Activated CD4-positive, CD25-positive, alpha-beta regulatory T cell treated with anti-CD3 and anti-CD28 coated beads, Interleukin-2, amount 50 U/mL, for 24 hours (primary cell): Measurements from ENCODE around the gene HSPA6.
A peak's percentile ranks its signal among the peaks of the same experiment; 100 is the strongest.
"Not testable (repeated sequence)": the region's sequence is repeated elsewhere in the genome, so short reads cannot be mapped to it uniquely, and the experiment has no call there.

Experiments used
- ATAC-seq, 2 donors: fragments of 150-1000 bp; cut with Tn5 transposase; one replicate each; pipeline ENCODE4 v1.10.0; 2021; ENCODE audit warnings: mild to moderate bottlenecking in 1 of 2, moderate library complexity in 1 of 2

Gene HSPA6

GRCh38 chr1:161505686-161506085 is 18.7 kb upstream of the HSPA6 start:
- no peak for ATAC-seq

- ATAC-seq: no peak
These were observed 17.8 kb upstream of the HSPA6 start for GRCh38 chr1:161506336-161507223.

- ATAC-seq: no peak
These were observed 13.9 kb upstream of the HSPA6 start for GRCh38 chr1:161510477-161510876.

GRCh38 chr1:161511018-161511755 is 13.2 kb upstream of the HSPA6 start:
- no peak for ATAC-seq

DNA sequence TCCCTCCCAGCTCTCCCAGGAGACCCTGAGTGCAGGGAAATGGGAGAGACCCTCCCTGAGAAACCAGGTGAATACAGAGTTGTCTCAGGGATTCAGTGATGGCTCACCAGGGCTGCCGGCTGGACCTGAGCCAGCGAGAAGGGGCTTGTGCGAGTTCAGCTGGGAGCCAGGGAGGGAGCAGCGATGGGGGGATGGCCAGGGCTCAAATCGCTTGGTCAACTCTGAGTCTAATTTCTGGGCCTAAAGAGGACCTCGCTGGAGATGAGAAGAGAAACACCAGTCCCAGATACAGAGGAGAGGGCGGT is 12.6 kb upstream of the HSPA6 start:
- ATAC-seq: no peak

- not testable (repeated sequence) for ATAC-seq
These were observed 11.5 kb upstream of the HSPA6 start for GRCh38 chr1:161512636-161513447.

DNA sequence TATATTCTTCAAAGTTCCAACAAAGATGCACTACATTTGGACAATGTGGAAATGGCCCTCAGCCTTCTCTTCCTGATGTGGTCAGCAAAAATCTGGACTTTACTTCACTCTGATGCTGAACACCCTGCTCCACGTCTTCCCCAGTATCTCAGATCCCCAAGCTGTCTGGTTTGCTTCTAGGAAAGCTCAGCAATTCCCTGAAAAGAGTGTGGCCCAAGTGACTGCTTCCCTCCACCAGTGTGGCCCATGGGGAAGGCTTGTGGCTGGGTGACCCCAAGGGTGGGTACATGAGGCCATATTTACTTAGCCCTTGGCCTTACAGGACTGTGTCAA is 10.9 kb upstream of the HSPA6 start:
- ATAC-seq: not testable (repeated sequence)

DNA sequence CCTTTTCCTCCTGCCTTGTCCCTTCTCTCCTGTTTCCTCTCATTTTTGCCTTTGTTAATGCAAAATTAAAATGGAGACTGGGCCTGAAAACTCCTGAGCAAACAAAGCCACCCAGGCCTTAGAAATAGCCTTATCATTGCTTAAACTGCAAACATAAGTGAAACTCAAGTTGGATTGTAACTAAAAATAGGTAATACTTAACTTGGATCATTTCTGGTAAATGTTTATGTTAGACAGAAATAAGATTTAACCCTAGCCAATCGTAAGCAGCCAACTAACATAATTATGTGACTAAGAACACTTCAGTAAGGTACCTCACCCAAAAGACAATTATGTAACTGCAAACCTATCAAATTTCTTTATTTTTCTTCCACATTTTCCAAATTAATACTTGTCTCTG is 10.4 kb upstream of the HSPA6 start:
- not testable (repeated sequence) for ATAC-seq

DNA sequence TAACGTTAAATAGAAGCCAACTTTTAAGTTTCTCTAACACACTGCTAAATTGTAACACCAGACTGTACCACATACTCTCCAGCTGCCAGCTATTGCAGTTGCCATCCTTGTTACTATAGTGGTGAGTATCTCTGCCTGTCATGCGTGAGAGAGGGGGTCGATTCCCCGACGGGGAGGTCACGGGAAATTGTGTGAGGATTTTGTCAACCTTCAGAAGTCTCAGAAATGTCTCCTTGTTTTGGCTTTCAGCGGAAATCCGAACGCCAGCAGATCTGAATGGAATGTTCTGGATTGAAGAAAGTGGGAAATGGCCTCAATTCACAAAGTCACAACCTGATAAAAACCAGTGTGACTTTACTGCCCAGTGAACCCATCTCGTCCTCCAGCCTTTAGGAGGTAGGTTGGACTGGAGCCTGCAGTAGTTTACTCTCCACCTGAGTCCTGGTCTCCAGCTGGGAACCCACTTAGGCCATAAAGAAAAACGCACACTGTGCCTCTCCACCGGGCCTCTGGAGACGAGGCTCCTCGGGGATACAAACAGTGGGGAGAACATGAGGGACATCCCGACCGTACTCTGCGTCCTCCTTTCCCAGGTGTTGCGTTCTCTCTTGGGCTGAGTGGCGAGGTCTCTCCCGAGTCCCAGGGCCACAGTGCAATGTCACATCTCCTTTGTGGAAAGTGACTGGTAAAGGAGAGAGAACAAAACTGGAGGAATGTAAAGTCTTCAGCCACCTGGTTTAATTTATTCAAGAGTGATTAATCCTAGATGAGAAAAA is 1.1 kb upstream of the HSPA6 start:
- not testable (repeated sequence) for ATAC-seq

GRCh38 chr1:161524742-161525291 is 477 bp downstream of the HSPA6 start:
- ATAC-seq: peak in 1 of 2 donors; percentile 7

DNA sequence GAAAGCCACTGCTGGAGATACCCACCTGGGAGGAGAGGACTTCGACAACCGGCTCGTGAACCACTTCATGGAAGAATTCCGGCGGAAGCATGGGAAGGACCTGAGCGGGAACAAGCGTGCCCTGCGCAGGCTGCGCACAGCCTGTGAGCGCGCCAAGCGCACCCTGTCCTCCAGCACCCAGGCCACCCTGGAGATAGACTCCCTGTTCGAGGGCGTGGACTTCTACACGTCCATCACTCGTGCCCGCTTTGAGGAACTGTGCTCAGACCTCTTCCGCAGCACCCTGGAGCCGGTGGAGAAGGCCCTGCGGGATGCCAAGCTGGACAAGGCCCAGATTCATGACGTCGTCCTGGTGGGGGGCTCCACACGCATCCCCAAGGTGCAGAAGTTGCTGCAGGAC is 981 bp downstream of the HSPA6 start:
- ATAC-seq: not testable (repeated sequence)

DNA sequence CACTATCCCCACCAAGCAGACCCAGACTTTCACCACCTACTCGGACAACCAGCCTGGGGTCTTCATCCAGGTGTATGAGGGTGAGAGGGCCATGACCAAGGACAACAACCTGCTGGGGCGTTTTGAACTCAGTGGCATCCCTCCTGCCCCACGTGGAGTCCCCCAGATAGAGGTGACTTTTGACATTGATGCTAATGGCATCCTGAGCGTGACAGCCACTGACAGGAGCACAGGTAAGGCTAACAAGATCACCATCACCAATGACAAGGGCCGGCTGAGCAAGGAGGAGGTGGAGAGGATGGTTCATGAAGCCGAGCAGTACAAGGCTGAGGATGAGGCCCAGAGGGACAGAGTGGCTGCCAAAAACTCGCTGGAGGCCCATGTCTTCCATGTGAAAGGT is 1.6 kb downstream of the HSPA6 start:
- not testable (repeated sequence) for ATAC-seq

- not testable (repeated sequence) for ATAC-seq
These were observed 4.2 kb downstream of the HSPA6 start for GRCh38 chr1:161528550-161528949.

DNA sequence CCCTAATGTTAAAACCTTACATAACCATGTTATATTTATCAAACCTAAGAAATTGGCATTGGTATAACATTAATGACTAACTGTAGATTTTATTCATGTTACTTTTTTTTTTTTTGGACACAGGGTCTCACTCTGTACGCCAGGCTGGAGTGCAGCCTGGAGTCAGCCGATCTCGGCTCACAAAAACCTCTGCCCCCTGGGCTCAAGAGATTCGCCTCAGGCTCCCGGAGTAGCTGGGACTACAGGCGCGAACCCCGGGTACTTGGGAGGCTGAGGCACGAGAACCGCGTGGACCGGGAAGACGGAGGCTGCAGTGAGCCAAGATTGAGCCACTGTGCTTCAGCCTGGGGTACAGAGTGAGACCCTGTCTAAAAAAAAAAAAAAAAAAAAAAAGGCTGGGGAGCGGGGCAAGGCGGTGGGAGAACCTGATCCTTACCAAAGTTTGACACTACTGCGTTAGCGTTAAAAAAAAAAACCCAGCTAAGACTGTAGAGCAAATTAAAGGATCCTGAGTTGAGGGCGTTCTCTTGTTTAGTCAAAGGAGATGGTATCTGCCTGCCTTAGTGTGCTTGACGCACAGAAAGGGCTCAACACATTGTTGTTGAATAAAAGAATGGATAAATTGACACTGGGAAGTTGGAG is 5.2 kb downstream of the HSPA6 start:
- ATAC-seq: not testable (repeated sequence)

- ATAC-seq: peak; percentile 41 to 60
These were observed 5.8 kb downstream of the HSPA6 start for GRCh38 chr1:161530158-161530557.

GRCh38 chr1:161530671-161531641 is 6.6 kb downstream of the HSPA6 start:
- peak; percentile 87 to 88 for ATAC-seq

DNA sequence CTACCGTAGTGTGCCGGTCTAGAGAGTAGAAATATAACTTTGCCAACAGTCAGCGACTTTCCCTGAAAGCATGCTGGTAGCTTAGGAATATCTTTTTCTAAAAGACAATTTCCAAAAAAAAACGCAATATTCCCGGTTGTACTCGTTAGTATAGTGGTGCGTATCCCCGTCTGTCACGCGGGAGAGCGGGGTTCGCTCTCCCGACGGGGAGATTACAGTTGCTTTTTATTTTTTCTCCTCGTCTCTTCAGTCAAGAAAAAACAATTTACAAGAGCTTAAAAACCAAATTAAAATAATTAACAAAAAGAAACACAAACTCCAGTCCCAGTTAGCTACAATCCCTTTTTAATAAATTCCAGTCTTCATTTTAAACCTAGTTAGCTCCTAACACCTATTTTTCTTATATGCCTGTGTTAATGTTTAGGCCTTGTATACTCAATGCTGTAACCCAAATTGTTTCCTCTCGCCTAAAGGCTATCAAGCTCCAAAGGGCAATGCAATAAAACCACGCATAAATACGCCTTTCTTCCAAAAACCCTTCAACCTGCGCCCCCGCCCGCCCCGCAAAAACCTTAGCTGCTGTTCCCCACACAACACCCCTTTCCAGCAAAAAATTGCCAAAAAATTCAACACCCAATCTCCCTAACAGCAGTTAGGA is 7.8 kb downstream of the HSPA6 start:
- ATAC-seq: no peak

DNA sequence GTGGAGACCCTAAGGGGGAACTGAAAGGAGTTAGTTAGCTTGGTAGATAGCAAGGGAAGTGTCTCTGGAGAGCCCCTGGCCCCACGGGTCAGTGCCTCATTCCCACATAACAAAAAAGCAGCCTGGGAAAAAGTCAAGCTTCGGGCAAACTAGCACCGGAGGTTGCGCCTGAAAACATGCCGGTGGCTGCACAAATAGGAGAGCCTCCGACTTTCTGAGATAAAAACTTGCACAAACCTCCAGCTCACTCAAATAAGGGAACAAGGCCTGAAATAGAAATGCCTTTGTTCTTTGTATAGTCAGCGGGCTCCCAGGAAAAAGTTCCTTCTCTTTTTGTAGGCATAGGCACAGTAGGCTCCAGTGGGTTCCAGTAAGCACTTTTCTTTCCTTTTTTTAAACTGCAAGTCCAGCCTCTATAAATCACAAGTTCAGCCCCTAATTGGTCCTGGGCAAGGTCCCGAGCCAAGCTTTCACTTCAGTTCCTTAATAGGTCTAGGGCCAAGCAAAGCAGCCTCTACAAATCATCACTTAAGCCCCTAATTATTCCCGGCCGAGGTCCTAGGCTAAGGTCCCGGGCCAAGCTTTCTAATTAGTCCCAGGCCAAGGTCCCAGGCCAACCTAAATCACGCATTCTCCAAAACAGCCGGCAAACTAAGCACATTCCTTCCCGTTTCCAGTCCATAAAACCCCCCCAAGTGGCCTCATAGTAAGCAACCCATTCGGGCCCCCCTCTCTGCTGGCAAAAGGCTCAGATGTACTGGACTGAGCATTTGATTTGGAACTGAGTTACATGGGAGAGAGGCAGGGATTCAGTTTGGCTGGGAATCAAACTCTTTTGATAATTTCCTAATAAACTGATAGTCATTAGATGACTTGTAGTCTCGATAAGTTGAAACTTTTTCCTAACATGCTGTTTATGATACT is 8.6 kb downstream of the HSPA6 start:
- ATAC-seq: not testable (repeated sequence)
